ENCODE results near the gene RIOX2.

RIOX2 gene

GRCh38 chr3:97981886-97982285 lies 9.7 kb upstream of the RIOX2 start:
- H3K27me3 ChIP-seq (ENCODE audit: insufficient read depth, low read depth) = no peaks in the 10 kb centered on the region
- H3K4me2 ChIP-seq = peak overlapping the region; percentile 51
- H3K79me2 ChIP-seq (ENCODE audit: insufficient read depth, low read depth) = no peaks in the 10 kb centered on the region
- no peak overlapping the region for H3K9ac ChIP-seq
- peaks cover 30% of the 10 kb centered on the region for H3K4me1 ChIP-seq (ENCODE audit: low read depth, poor library complexity, severe bottlenecking)
- no peak for TF ChIP-seq CTCF (conservative IDR thresholded peaks at IDR 0.05; ENCODE audit: low read depth, low read length)
- peak overlapping the region; percentile 28; the same call in 1 of the 2 replicates for H2AFZ ChIP-seq (ENCODE audit: low read depth)
- no peak overlapping the region for H3K4me3 ChIP-seq (IDR thresholded peaks at IDR 0.05; ENCODE audit: insufficient read depth, low read depth, low read length)
- no peaks in the 10 kb centered on the region for H4K20me1 ChIP-seq (ENCODE audit: insufficient read depth)
- H3K27ac ChIP-seq = no peak overlapping the region
- no peaks in the 10 kb centered on the region for H3K36me3 ChIP-seq (ENCODE audit: insufficient read depth)

DNA sequence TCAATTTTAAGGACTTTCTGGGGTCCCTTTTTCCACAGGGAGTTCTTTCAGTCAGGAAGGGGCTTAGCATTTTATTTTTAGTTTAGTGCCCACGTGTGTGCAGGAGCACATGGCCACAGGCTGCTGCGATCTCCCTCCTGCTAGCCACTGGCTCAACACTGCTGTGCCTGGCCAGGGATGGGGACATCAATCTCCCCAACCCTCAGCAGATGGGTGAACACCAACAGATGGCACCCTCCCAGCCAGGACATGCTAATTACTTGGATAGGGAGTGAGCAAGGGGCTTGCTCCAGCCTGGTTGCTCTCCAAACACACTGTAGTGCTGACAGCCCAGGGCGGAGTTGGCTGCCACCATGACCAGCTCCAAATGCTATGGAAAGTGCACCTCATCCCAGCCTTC lies 7.4 kb upstream of the RIOX2 start:
- no peaks in the 10 kb centered on the region for H3K79me2 ChIP-seq (ENCODE audit: insufficient read depth, low read depth)
- peaks cover 41% of the 10 kb centered on the region for H3K4me1 ChIP-seq (ENCODE audit: low read depth, poor library complexity, severe bottlenecking)
- H3K27ac ChIP-seq = no peak overlapping the region
- H2AFZ ChIP-seq (ENCODE audit: low read depth) = no peak overlapping the region
- no peak overlapping the region for H3K4me2 ChIP-seq
- no peak overlapping the region for H3K4me3 ChIP-seq (IDR thresholded peaks at IDR 0.05; ENCODE audit: insufficient read depth, low read depth, low read length)
- H3K27me3 ChIP-seq (ENCODE audit: insufficient read depth, low read depth) = no peaks in the 10 kb centered on the region
- H3K9ac ChIP-seq = no peak overlapping the region
- no peak for TF ChIP-seq CTCF (conservative IDR thresholded peaks at IDR 0.05; ENCODE audit: low read depth, low read length)
- H4K20me1 ChIP-seq (ENCODE audit: insufficient read depth) = no peaks in the 10 kb centered on the region
- H3K36me3 ChIP-seq (ENCODE audit: insufficient read depth) = no peaks in the 10 kb centered on the region

GRCh38 chr3:97975466-97975865 lies 3.2 kb upstream of the RIOX2 start:
- Histone ChIP-seq H3K9ac (no peak overlapping the region), H4K20me1 (ENCODE audit: insufficient read depth) (no peaks in the 10 kb centered on the region), H3K27ac (no peak overlapping the region), H3K36me3 (ENCODE audit: insufficient read depth) (no peaks in the 10 kb centered on the region), H3K4me1 (ENCODE audit: low read depth, poor library complexity, severe bottlenecking) (peaks cover 35% of the 10 kb centered on the region), H3K4me2 (peak overlapping the region; percentile 3; the same call in 1 of the 2 replicates), H2AFZ (ENCODE audit: low read depth) (no peak overlapping the region), H3K4me3 (IDR thresholded peaks at IDR 0.05; ENCODE audit: insufficient read depth, low read depth, low read length) (no peak overlapping the region), H3K27me3 (ENCODE audit: insufficient read depth, low read depth) (no peaks in the 10 kb centered on the region), H3K79me2 (ENCODE audit: insufficient read depth, low read depth) (peaks cover 12% of the 10 kb centered on the region)
- no peak for TF ChIP-seq CTCF (conservative IDR thresholded peaks at IDR 0.05; ENCODE audit: low read depth, low read length)

GRCh38 chr3:97974996-97975395 lies 2.8 kb upstream of the RIOX2 start:
- Histone ChIP-seq H3K36me3 (ENCODE audit: insufficient read depth) (no peaks in the 10 kb centered on the region), H3K4me2 (peak overlapping the region; percentile 3), H2AFZ (ENCODE audit: low read depth) (no peak overlapping the region), H3K9ac (no peak overlapping the region), H3K4me1 (ENCODE audit: low read depth, poor library complexity, severe bottlenecking) (peaks cover 35% of the 10 kb centered on the region), H4K20me1 (ENCODE audit: insufficient read depth) (no peaks in the 10 kb centered on the region), H3K79me2 (ENCODE audit: insufficient read depth, low read depth) (peaks cover 17% of the 10 kb centered on the region), H3K27ac (no peak overlapping the region), H3K4me3 (IDR thresholded peaks at IDR 0.05; ENCODE audit: insufficient read depth, low read depth, low read length) (no peak overlapping the region), H3K27me3 (ENCODE audit: insufficient read depth, low read depth) (no peaks in the 10 kb centered on the region)
- TF ChIP-seq CTCF (conservative IDR thresholded peaks at IDR 0.05; ENCODE audit: low read depth, low read length) = no peak
